Right ventricle myocardium inferior (tissue), 1 donor: ENCODE results near the gene NACC2. TPM values are rescaled to one million over a fixed set of nuclear protein-coding genes. Genes with fewer than 3 reads are reported as not detected.

Source experiments
- ATAC-seq: fragments of 200-7000 bp; cut with Tn5 transposase; one replicate; pipeline ENCODE4 v1.9.1; 2020; ENCODE audit warnings: mild to moderate bottlenecking, moderate library complexity
- DNase-seq: peaks from one replicate; pipeline ENCODE4 v3.0.0; 2021; ENCODE audit errors: missing footprints
- intact Hi-C: fragments of 100-400 bp; cut with DNase I; formaldehyde crosslinking; loops from one replicate; pipeline ENCODE4 v1.11.0; 2022
- total RNA-seq: library from RNA; stranded (reverse); fragmentation: NEBNext Ultra II Directional; extraction: Animal tissue kit (Norgen Biotek cat#: 25700); gene quantifications from one replicate; pipeline ENCODE4 v1.2.1, GENCODE V29; 2021
- donor health status: DM: no; HTN: yes; CAD: no; lungs with severe emphysema.

Gene NACC2
- total RNA-seq, 1 donor from 2014 or later, result 37.0 TPM

- intact Hi-C loops, result no loop called here
- ATAC-seq, result no peak
- DNase-seq, result peak; percentile 43
Measured at GRCh38 chr9:136014924-136015633, 80.0 kb downstream of the NACC2 start.

GRCh38 chr9:136014147-136014923, 80.8 kb downstream of the NACC2 start:
- DNase-seq, result peak; percentile 9

GRCh38 chr9:136013524-136014034, 81.5 kb downstream of the NACC2 start:
- intact Hi-C loops, result no loop called here
- ATAC-seq (no peak), DNase-seq (peak; percentile 41)

More at GRCh38 chr9:136014147-136014923, 80.8 kb downstream of the NACC2 start:
- intact Hi-C loops, result no loop called here
- no peak for ATAC-seq

GRCh38 chr9:136013116-136013515, 82.0 kb downstream of the NACC2 start:
- DNase-seq (peak; percentile 69), ATAC-seq (no peak)
- intact Hi-C loops, result no loop called here

GRCh38 chr9:136012651-136013050, 82.4 kb downstream of the NACC2 start:
- ATAC-seq (peak; percentile 23), DNase-seq (peak; percentile 71)

GRCh38 chr9:136011703-136012496, 83.2 kb downstream of the NACC2 start:
- intact Hi-C loops, result no loop called here
- peak; percentile 93 for DNase-seq
- ATAC-seq, result peak; percentile 81

More at GRCh38 chr9:136012651-136013050, 82.4 kb downstream of the NACC2 start:
- intact Hi-C loops, result no loop called here

GRCh38 chr9:136011376-136011702, 83.8 kb downstream of the NACC2 start:
- intact Hi-C loops, result no loop called here
- DNase-seq (no peak), ATAC-seq (no peak)

- no peak for ATAC-seq
- intact Hi-C loops, result no loop called here
- peak; percentile 60 for DNase-seq
Measured at GRCh38 chr9:136010615-136011361, 84.3 kb downstream of the NACC2 start.

- intact Hi-C loops, result no loop called here
- ATAC-seq, result no peak
- DNase-seq, result peak; percentile 64
Measured at GRCh38 chr9:136010176-136010575, 84.9 kb downstream of the NACC2 start.

- no peak for ATAC-seq
- DNase-seq, result peak; percentile 30
- intact Hi-C loops, result no loop called here
Measured at GRCh38 chr9:136009516-136009915, 85.6 kb downstream of the NACC2 start.

- DNase-seq, result peak; percentile 60
- intact Hi-C loops, result no loop called here
- no peak for ATAC-seq
Measured at GRCh38 chr9:136008693-136008997, 86.4 kb downstream of the NACC2 start.

- intact Hi-C loops, result no loop called here
- ATAC-seq, result no peak
- peak; percentile 30 for DNase-seq
Measured at GRCh38 chr9:136007934-136008692, 87.0 kb downstream of the NACC2 start.

GRCh38 chr9:136007276-136007933, 87.7 kb downstream of the NACC2 start:
- peak; percentile 43 for DNase-seq
- no peak for ATAC-seq
- intact Hi-C loops, result no loop called here

- no peak for ATAC-seq
- intact Hi-C loops, result no loop called here
- DNase-seq, result peak; percentile 14
Measured at GRCh38 chr9:136006169-136006568, 88.9 kb downstream of the NACC2 start.

- intact Hi-C loops, result no loop called here
- DNase-seq (no peak), ATAC-seq (no peak)
Measured at GRCh38 chr9:136004712-136005111, 90.4 kb downstream of the NACC2 start.

GRCh38 chr9:136004219-136004618, 90.9 kb downstream of the NACC2 start:
- ATAC-seq (no peak), DNase-seq (no peak)
- intact Hi-C loops, result no loop called here

- DNase-seq (peak; percentile 47), ATAC-seq (no peak)
- intact Hi-C loops, result no loop called here
Measured at GRCh38 chr9:136003411-136004218, 91.5 kb downstream of the NACC2 start.
